GM12873 (cell line): Measurements from ENCODE around the gene IL17C.

ENCODE experiments used
- TF ChIP-seq, protein P1 (sequence below): IDR thresholded peaks from 2 replicates; pipeline ENCODE4 v1.5.1; 2012; ENCODE audit warnings: low read depth, mild to moderate bottlenecking, moderate library complexity, low read length, control low read depth; ENCODE audit not compliant: insufficient read depth; ENCODE audit errors: missing control alignments

The IL17C gene

DNA sequence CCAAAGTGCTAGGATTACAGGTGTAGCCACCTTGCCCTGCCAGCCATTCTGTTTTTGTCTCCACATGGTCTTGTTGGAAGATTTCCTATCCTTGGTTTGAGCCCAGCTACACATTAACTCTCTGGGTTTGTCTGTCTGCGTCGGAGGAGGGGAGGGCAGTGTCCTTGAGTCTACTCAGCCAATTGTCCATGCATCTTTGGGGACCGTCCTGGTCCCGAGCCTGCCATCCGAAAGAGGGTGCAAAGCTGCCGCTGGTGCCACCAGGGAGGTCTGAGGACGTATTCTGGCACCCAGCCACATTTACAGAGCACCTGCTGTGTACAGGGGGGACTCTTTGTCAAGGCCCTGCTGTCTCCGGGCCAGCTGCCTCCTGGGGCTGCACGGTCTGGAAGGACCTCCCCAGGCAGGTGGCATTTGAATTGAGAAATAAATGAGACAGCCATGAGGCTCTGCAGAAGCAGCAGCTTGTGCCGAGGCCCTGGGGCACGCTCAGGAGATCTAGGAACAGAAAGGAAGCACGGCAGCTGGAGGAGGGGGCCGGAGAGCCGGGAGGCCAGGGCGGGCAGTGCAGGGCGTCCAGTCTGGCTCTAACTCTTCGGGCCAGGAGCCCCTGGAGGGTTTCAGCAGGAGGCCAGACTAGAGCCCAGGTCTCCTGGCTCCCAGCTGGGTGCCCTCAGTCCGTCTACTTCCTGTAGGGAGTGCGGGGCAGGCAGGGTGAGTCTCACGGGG, 11.0 kb downstream of the IL17C start:
- TF ChIP-seq, protein P1, sequence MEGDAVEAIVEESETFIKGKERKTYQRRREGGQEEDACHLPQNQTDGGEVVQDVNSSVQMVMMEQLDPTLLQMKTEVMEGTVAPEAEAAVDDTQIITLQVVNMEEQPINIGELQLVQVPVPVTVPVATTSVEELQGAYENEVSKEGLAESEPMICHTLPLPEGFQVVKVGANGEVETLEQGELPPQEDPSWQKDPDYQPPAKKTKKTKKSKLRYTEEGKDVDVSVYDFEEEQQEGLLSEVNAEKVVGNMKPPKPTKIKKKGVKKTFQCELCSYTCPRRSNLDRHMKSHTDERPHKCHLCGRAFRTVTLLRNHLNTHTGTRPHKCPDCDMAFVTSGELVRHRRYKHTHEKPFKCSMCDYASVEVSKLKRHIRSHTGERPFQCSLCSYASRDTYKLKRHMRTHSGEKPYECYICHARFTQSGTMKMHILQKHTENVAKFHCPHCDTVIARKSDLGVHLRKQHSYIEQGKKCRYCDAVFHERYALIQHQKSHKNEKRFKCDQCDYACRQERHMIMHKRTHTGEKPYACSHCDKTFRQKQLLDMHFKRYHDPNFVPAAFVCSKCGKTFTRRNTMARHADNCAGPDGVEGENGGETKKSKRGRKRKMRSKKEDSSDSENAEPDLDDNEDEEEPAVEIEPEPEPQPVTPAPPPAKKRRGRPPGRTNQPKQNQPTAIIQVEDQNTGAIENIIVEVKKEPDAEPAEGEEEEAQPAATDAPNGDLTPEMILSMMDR: no peak

DNA sequence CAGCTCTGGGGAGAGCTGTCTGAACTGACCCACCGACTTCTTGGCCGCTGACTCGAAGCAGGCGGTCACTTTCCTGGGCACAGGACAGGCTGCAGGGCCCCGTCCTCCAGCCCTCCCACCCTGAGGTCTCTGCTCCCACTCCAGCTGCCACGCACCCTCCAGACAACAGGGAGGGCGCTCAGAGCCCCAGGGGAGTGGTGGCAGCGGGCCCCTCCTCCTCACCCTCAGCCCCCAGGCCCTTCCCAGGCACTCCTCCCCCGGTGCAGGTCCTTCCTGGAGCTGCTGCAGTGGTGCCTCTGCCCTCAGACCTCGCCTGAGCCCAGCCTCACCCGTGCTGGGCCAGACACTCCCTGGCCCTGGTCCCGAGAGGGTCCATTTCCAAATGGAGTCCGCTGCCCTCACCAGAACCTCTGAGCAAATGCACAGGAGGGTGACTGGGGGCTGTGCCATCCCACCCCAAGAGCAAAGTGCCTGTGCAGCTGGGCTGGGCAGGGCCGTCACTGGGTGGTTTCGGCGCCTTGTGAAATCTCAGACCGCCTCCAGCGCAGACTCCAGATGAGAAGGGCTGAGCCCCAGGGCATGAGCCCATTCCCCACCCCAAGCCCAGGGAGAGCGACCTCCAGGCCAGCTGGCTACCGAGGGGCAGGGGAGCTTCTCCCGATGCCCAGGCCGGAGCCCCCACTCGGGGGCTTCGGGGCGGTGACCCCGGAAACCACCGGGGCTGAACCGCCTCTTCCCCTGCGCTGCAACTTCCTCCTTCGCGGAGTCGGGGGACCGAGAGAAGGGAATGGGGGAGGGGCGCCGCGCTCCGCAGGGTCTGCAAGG, 11.8 kb downstream of the IL17C start:
- TF ChIP-seq, protein P1: no peak

DNA sequence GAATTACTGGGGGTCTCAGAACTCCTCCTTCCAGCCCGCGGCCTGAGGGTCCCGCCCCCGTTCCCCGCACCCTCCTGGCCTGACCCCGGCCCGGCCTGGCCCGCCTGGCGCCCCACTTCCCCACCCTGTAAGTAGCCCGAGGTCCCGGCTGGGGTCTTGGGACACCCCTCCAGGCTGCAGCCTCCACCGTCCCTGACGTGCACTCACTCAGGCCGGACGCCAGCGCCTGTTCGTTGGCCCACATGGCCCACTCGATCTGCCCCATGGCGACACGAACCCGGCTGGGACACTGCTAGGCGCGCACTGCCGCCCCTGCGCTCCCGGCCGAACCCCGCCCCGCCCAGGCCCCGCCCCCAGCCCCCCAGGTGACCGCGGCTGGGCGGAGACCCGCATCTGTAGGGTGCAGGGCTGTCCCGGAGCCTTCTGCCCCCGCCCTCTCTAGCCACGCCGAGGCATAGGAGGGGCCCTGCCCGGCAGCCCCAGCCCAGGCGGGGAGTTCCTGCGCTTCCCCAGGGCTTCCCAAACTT, 12.4 kb downstream of the IL17C start, which contains the start of gene CYBA:
Gene CYBA (minus strand): TSS at position 305 of the 527 bp plus-strand sequence. CDS start 40 bp downstream, at position 265.
- TF ChIP-seq, protein P1: no peak

DNA sequence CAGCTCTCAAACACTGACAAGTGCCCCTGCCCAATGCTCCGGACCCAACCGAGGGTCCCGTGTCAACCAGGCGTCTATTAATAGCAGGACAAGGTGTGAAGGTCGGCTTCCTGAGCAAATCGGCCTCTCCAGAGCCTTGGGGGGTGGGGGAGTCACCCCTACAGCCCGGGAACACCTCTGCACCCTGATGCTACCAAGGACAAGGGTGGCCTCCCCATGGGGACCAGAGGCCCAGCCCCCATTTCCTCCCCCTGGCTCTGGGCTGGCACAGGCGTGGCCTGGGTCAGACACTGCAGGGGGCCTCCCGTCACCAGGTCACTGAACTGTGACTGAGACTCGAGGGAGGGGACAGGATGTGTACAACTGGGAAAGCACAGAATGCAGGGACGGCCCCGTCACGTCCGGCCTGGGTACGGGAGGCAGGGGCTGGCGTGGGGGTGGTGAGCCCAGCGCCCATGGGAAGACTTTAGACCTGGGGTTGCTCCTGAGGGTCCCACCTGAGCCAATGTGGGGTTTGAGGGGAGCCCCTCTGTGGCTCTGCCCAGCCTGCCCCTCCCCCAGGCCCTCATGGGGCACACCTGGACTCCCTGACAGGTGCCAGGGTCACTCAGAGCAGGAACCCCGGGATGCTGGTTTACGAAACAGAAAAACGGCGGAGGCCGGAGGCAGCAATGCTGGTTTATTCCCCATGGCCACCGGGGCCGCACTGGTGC, 13.1 kb downstream of the IL17C start:
- TF ChIP-seq, protein P1: no peak

DNA sequence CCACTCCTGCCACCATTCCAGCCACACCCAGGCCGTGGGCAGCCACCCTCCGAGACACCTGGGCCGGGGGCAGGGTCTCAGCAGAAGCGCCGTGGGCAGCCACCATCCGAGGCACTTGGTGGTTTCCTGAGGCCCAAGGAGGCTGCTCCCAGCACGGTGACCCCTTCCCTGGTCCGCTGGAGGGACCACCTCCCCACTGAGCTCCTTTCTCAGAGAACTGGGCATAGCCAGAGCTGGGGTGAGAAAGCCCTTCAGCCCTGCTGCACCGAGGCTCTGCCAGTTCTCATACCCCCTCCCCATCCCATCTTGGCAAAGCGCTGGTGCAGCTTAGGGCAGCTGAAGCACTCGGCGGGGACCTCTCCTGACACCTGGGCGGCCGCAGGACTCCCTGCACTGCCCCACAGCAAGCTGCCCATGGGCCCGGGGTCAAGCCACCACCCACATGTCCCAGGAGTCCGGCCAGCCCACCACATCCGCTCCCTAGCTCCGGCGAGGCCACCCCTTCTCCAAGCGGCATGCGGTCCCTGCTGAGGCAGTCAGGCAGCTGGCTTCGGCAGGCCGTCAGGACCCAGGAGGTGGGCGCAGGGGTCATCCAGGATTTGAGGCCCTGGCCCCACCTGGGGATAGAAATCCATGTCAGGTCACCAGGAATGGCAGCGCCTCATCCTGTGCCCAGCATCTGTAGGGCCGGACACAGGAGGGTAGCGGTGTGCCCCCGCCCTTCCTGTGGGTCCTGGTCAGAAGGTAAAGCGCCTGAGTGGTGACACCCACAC, 13.8 kb downstream of the IL17C start:
- TF ChIP-seq, protein P1: no peak

DNA sequence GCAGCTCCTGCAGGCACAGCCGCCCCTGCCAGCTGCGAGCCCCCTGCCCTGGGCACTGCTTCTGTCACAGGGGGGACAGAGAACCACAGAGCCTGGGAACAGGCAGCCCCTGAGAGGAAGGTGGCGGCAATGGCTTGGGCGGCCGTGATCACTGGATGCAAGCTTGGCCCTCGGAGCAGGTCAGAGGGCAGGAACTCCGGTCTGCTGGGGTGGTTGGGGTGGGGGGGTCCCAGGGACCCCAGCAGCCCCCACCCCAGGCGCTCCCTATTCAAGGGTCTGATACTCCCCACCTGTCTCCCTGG, 14.3 kb downstream of the IL17C start:
- TF ChIP-seq, protein P1: no peak
